MM.1S (cell line): Measurements from ENCODE around the gene VWA7.
A peak's percentile ranks its signal among the peaks of the same experiment; 100 is the strongest.

Source experiments
- DNase-seq: peaks from one replicate; pipeline ENCODE4 v3.0.0-alpha.2; 2015
- H2AFZ ChIP-seq: fragments of 300-600 bp; sonication (generic); 2 replicates; pipeline ENCODE4 v1.6.0; 2016; ENCODE audit warnings: antibody characterized with exemption, low read length
- H3F3A ChIP-seq: fragments of 300-600 bp; sonication (generic); 2 replicates; pipeline ENCODE4 v1.6.1; 2016; ENCODE audit warnings: mild to moderate bottlenecking, antibody characterized with exemption, low read length, moderate library complexity, mixed read lengths; ENCODE audit not compliant: insufficient read depth
- H3K27ac ChIP-seq: fragments of 300-600 bp; sonication (generic); 2 replicates; pipeline ENCODE4 v1.5.1; 2016; ENCODE audit warnings: mild to moderate bottlenecking, low read length
- H3K27me3 ChIP-seq: fragments of 300-600 bp; sonication (generic); replicated peaks from 2 replicates; pipeline ENCODE4 v1.6.0; 2016; ENCODE audit warnings: low read length; ENCODE audit not compliant: insufficient read depth
- H3K36me3 ChIP-seq: fragments of 300-600 bp; sonication (generic); replicated peaks from 2 replicates; pipeline ENCODE4 v1.6.1; 2016; ENCODE audit warnings: mild to moderate bottlenecking, low read length, mixed read lengths; ENCODE audit not compliant: insufficient read depth
- H3K4me1 ChIP-seq: fragments of 300-600 bp; sonication (generic); 2 replicates; pipeline ENCODE4 v1.6.1; 2016; ENCODE audit warnings: low read length, mixed read lengths
- H3K4me2 ChIP-seq: fragments of 300-600 bp; sonication (generic); 2 replicates; pipeline ENCODE4 v1.6.0; 2016; ENCODE audit warnings: low read depth, low read length
- H3K4me3 ChIP-seq: fragments of 300-600 bp; sonication (generic); 2 replicates; pipeline ENCODE4 v1.5.1; 2016; ENCODE audit warnings: low read length, mixed read lengths
- H3K79me2 ChIP-seq: fragments of 300-600 bp; sonication (generic); 2 replicates; pipeline ENCODE4 v1.6.1; 2016; ENCODE audit warnings: mixed run types, low read length, mixed read lengths
- H3K9ac ChIP-seq: fragments of 300-600 bp; sonication (generic); 2 replicates; pipeline ENCODE4 v1.6.1; 2016; ENCODE audit warnings: low read length, mixed read lengths
- H3K9me2 ChIP-seq: fragments of 300-600 bp; sonication (generic); replicated peaks from 2 replicates; pipeline ENCODE4 v1.6.1; 2016; ENCODE audit warnings: mild to moderate bottlenecking, low read length, mixed read lengths; ENCODE audit not compliant: insufficient read depth
- H3K9me3 ChIP-seq: fragments of 300-600 bp; sonication (generic); replicated peaks from 2 replicates; pipeline ENCODE4 v1.6.1; 2016; ENCODE audit warnings: mild to moderate bottlenecking, low read length, mixed read lengths; ENCODE audit not compliant: insufficient read depth
- H4K20me1 ChIP-seq: fragments of 300-600 bp; sonication (generic); 2 replicates; pipeline ENCODE4 v1.6.1; 2016; ENCODE audit warnings: mild to moderate bottlenecking, low read length, moderate library complexity, mixed read lengths; ENCODE audit not compliant: insufficient read depth
- EZH2 ChIP-seq: fragments of 300-600 bp; sonication (generic); optimal IDR thresholded peaks from 2 replicates; pipeline ENCODE3; 2017; ENCODE audit warnings: low read depth, mild to moderate bottlenecking, antibody characterized with exemption, low read length, mixed read lengths
- EZH2phosphoT487 ChIP-seq: fragments of 300-600 bp; sonication (generic); IDR thresholded peaks from 2 replicates; pipeline ENCODE4 v1.6.1; 2018; ENCODE audit warnings: antibody characterized with exemption, low read length
- TF ChIP-seq, protein P1 (sequence below): fragments of 300-600 bp; sonication (generic); IDR thresholded peaks from 2 replicates; pipeline ENCODE4 v1.5.1; 2016; ENCODE audit warnings: antibody characterized with exemption, low read length, mixed read lengths

VWA7 gene

DNA sequence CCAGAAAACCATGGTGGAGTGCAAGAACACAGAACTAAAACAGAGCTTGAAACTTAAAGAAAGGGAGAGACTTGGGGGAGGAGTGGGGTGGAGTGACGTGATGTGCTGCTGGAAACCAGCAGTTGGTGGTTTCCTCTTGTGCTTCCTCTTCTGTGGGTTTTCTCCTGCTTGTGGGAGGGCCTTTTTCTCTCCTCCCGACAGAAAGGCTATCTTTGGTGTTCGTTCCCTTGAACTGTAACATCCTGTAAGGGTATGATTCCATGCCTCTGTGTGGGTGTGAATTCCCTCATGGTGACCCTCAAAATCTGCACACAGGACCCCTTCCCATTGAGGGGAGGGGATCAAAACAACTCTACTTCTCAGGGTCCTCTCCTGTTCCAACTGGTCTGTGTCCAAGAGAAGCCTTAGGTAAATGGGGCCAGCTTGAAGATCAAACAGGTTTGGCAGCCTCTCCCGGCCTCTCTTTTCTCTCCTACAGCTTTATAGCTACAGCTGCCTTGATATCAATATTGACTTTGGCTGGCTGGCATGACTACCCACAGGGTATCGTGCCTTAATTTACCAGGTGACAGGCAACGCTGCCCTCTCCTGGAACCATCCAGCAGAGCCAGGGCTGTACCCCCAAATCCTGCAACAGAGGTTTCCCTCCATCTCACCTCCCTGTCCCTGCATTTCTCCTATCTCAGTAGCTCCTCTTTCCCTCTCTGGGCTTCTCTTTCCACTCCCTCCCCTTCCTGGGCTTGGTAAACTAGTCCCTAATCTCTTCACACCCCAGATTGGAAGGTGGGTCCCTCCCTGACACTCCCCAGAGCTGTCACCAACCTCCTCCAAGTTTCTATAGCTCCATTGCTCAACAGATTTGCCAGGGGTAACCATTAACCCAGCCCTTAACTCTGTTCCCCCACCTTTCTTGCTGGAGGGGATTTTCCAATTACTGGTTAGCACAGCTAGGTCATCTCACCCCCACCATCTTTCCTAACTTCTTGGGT is 38.8 kb downstream of the VWA7 start:
- peak overlapping the region; percentile 99 for H3K4me2 ChIP-seq
- peaks cover 54% of the 10 kb centered on the region for H3F3A ChIP-seq
- H3K79me2 ChIP-seq = peaks cover 43% of the 10 kb centered on the region
- no peaks in the 10 kb centered on the region for H3K27me3 ChIP-seq
- H3K9me2 ChIP-seq = no peaks in the 10 kb centered on the region
- H3K36me3 ChIP-seq = peaks cover 10% of the 10 kb centered on the region
- TF ChIP-seq, protein P1, sequence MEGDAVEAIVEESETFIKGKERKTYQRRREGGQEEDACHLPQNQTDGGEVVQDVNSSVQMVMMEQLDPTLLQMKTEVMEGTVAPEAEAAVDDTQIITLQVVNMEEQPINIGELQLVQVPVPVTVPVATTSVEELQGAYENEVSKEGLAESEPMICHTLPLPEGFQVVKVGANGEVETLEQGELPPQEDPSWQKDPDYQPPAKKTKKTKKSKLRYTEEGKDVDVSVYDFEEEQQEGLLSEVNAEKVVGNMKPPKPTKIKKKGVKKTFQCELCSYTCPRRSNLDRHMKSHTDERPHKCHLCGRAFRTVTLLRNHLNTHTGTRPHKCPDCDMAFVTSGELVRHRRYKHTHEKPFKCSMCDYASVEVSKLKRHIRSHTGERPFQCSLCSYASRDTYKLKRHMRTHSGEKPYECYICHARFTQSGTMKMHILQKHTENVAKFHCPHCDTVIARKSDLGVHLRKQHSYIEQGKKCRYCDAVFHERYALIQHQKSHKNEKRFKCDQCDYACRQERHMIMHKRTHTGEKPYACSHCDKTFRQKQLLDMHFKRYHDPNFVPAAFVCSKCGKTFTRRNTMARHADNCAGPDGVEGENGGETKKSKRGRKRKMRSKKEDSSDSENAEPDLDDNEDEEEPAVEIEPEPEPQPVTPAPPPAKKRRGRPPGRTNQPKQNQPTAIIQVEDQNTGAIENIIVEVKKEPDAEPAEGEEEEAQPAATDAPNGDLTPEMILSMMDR = peak; percentile 40
- no peak for TF ChIP-seq EZH2
- H2AFZ ChIP-seq = no peak overlapping the region
- peaks cover 34% of the 10 kb centered on the region for H3K4me1 ChIP-seq
- H3K9me3 ChIP-seq = no peaks in the 10 kb centered on the region
- DNase-seq = peak; percentile 81
- H3K4me3 ChIP-seq = peak overlapping the region; percentile 59
- H3K9ac ChIP-seq = peak overlapping the region; percentile 91
- peak overlapping the region; percentile 98 for H3K27ac ChIP-seq
- H4K20me1 ChIP-seq = no peaks in the 10 kb centered on the region

DNA sequence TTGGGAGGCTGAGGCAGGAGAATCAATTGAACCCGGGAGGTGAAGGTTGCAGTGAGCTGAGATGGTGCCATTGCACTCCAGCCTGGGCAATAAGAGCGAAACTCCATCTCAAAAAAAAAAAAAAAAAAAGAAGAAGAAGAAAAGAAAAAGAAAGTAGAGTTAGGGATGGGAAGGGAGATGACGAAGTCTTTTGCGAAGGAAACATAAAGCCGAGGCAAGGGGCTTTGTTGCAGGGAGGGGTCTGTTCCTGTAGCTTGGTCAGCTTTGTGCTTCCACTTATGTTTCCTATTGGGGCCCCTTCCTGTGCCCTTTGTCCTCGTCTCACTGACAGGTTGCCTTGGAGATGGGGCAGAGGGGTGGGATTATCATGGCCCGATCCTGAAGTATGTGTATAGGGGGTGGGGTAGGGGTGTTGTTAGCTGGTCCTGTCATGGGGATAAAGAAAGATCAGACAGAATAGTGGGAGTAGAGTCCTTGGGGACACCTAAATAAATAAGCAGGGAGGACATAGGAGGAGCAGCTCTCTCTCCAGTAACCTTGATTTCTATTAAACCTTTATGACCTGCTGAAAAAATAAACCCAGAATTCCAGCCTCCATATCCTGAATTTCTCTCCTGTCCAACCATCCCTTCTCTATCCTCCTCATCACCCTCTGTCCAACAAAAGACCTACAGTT is 39.7 kb downstream of the VWA7 start:
- H2AFZ ChIP-seq = no peak overlapping the region
- peak overlapping the region; percentile 98 for H3K27ac ChIP-seq
- peak overlapping the region; percentile 99 for H3K4me2 ChIP-seq

DNA sequence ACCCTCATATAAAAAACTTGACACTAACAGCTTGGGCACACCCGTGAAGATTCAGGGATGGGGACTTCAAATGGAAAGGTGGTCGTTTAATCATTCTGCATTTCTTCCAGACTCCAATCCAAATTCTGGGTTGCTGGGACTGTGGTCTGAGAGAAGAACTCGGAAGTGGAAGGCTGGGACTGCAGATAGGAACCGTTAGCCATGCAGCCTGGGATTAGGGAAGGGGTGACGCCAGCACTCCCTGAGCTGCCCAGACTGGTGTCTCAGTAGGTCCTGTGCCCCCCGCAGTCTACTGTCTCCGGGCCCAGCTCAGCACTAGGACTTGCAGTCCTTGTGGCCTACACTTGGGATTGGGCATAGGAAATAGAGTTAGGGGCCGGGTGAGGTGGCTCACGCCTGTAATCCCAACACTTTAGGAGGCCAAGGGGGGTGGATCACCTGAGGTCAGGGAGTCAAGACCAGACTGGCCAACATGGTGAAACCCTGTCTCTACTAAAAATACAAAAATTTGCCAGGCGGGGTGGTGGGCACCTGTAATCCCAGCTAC is 40.3 kb downstream of the VWA7 start:
- Histone ChIP-seq H3K4me2 (peak overlapping the region; percentile 99), H3K4me3 (peak overlapping the region; percentile 84), H3K9me3 (no peaks in the 10 kb centered on the region), H3K9ac (peak overlapping the region; percentile 91), H3K27me3 (no peaks in the 10 kb centered on the region), H3F3A (peaks cover 60% of the 10 kb centered on the region), H3K9me2 (no peaks in the 10 kb centered on the region), H2AFZ (peak overlapping the region; percentile 9; the same call in 1 of the 2 replicates), H3K79me2 (peaks cover 53% of the 10 kb centered on the region), H3K4me1 (peaks cover 36% of the 10 kb centered on the region), H3K27ac (peak overlapping the region; percentile 98), H3K36me3 (peaks cover 10% of the 10 kb centered on the region), H4K20me1 (no peaks in the 10 kb centered on the region)
- no peak for DNase-seq
- TF ChIP-seq, protein P1 = no peak
- TF ChIP-seq EZH2 (no peak), EZH2phosphoT487 (no peak)

More for the DNA sequence above, 39.7 kb downstream of the VWA7 start:
- Histone ChIP-seq H3K79me2 (peaks cover 47% of the 10 kb centered on the region), H3K4me3 (peak overlapping the region; percentile 59), H3K9me3 (no peaks in the 10 kb centered on the region), H3K27me3 (no peaks in the 10 kb centered on the region), H3K9me2 (no peaks in the 10 kb centered on the region), H3K4me1 (peaks cover 36% of the 10 kb centered on the region), H3F3A (peaks cover 54% of the 10 kb centered on the region), H3K36me3 (peaks cover 10% of the 10 kb centered on the region), H3K9ac (peak overlapping the region; percentile 91), H4K20me1 (no peaks in the 10 kb centered on the region)
- TF ChIP-seq, protein P1 = no peak
- no peak for TF ChIP-seq EZH2
- TF ChIP-seq EZH2phosphoT487 = no peak
- no peak for DNase-seq
